Measurements from ENCODE around the gene FLT3LG.

Gene FLT3LG

DNA sequence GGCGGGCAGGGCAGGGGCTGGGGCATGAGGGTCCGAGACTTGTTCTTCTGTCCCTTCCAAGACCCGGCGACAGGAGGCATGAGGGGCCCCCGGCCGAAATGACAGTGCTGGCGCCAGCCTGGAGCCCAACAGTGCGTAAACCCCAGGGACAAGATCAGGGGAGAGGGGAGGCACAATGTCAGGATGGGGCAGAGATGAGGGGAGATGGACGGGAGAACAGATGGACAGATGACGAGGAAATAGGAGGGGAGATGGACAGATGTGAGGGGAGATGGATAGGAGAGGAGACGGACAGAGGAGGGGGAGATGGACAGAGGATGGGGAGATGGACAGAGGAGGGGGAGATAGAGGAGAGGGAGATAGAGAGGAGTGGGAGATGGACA is 518 bp downstream of the FLT3LG start:
- ChIA-PET CTCF (interaction anchor here (1.1 to 2.3 kb wide), 4 partner anchors 16 to 249 kb away, joined by 3 to 8 read pairs (median 6); no protein-coding TSS in a partner anchor), POLR2A (no interaction called here)
- DNase-seq (ENCODE audit: extremely low spot score) = peak; percentile 21
- TF ChIP-seq, protein P1, sequence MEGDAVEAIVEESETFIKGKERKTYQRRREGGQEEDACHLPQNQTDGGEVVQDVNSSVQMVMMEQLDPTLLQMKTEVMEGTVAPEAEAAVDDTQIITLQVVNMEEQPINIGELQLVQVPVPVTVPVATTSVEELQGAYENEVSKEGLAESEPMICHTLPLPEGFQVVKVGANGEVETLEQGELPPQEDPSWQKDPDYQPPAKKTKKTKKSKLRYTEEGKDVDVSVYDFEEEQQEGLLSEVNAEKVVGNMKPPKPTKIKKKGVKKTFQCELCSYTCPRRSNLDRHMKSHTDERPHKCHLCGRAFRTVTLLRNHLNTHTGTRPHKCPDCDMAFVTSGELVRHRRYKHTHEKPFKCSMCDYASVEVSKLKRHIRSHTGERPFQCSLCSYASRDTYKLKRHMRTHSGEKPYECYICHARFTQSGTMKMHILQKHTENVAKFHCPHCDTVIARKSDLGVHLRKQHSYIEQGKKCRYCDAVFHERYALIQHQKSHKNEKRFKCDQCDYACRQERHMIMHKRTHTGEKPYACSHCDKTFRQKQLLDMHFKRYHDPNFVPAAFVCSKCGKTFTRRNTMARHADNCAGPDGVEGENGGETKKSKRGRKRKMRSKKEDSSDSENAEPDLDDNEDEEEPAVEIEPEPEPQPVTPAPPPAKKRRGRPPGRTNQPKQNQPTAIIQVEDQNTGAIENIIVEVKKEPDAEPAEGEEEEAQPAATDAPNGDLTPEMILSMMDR (IDR thresholded peaks at IDR 0.05; ENCODE audit: control extremely low read depth, extremely low read depth, low read depth, missing control alignments) = no peak

DNA sequence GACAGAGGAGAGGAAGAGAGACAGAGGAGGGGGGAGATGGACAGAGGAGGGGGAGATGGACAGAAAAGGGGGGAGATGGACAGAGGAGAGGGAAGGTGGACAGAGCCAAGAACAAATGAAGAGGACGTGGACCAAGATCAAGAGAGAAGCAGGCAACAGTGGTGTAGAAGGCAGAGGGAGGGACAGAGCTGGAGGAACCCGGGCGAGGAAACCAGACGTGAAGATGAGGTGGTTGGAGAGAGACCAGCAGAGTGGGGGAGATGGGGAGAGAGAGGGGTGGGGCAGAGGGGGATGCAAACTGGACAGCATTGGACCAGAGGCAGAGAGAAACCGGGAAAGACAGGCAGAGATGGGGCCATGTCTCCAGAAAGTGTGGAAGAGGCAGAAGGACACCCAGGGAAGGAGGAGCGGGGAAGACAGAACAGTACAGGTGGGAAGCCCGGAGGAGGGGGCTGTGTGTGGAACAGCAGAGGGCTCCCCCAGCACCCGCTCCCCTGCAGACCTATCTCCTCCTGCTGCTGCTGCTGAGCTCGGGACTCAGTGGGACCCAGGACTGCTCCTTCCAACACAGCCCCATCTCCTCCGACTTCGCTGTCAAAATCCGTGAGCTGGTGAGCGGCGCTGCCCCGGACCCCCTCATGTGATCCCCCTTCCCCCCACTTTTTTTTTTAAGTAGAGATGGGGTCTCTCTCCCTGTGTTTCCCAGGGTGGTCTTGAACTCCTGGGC is 1.3 kb downstream of the FLT3LG start:
- ChIA-PET POLR2A (interaction anchor here (0.6 to 1.0 kb wide), 2 partner anchors 19 to 118 kb away, joined by 4 read pairs; no protein-coding TSS in a partner anchor), CTCF (interaction anchor here (0.7 to 2.3 kb wide), 8 partner anchors 17 to 249 kb away, joined by 3 to 8 read pairs (median 4); partner anchors contain the start of gene PIH1D1)
- peak; percentile 19 for DNase-seq (ENCODE audit: extremely low spot score)
- TF ChIP-seq, protein P1 (IDR thresholded peaks at IDR 0.05; ENCODE audit: control extremely low read depth, extremely low read depth, low read depth, missing control alignments) = no peak

DNA sequence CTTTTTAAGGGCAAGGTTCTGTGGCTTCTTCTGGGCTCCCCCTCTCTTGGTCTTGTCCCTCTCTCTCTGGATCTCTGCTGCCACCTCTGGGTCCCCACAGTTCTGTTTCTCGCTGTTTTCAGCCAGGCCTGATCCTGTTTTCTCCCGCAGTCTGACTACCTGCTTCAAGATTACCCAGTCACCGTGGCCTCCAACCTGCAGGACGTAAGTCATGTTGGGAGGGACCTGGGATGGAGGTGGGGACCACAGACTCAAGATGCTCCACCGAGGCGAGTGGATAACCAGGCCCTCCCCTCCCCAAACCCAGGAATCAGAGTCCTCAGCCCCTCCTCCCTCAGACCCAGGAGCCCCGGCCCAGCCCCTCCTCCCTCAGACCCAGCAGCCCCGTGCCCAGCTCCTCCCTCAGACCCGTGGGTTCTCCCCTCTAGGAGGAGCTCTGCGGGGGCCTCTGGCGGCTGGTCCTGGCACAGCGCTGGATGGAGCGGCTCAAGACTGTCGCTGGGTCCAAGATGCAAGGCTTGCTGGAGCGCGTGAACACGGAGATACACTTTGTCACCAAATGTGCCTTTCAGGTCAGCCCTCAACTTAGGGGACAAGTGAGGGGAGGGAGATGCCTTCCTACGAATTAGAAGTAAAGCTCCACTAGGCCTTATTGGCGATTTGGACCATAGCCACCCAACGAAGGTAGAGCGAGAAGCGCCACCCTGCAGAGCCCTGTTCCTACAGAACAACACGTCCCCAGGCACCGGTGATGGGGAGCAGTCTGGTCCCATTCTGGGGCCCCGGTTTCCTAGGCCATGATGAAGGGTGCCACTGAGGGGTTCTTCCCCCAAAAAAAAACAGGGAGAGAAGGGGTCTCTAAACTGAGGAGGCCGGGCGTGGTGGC is 2.2 kb downstream of the FLT3LG start:
- CTCF ChIA-PET = interaction anchor here (0.7 to 2.3 kb wide), 9 partner anchors 13 to 250 kb away, joined by 3 to 8 read pairs (median 4); partner anchors contain the start of gene PIH1D1

DNA sequence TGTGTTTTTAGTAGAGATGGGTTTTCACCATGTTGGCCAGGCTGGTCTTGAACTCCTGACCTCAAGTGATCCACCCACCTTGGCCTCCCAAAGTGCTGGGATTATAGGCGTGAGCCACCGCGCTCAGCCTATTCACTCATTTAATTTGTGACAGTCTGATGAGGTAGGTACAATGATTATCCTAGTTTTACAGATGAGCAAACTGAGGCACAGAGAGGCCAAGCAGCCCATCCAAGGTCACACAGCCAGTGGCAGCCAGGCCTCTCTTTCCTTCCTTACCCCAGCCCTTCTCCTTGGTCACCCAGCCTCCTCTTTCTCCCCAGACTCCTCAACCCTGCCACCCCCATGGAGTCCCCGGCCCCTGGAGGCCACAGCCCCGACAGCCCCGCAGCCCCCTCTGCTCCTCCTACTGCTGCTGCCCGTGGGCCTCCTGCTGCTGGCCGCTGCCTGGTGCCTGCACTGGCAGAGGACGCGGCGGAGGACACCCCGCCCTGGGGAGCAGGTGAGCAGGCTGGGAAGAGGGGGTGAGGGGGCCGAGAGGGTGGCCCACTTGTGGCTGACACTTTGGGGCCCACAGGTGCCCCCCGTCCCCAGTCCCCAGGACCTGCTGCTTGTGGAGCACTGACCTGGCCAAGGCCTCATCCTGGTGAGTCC is 6.1 kb downstream of the FLT3LG start:
- ChIA-PET POLR2A (no interaction called here), CTCF (no interaction called here)
- DNase-seq (ENCODE audit: extremely low spot score) = no peak
- TF ChIP-seq, protein P1 (IDR thresholded peaks at IDR 0.05; ENCODE audit: control extremely low read depth, extremely low read depth, low read depth, missing control alignments) = no peak

More for the DNA sequence above, 2.2 kb downstream of the FLT3LG start:
- TF ChIP-seq, protein P1 (IDR thresholded peaks at IDR 0.05; ENCODE audit: control extremely low read depth, extremely low read depth, low read depth, missing control alignments) = peak; percentile 33
- POLR2A ChIA-PET = interaction anchor here (0.6 to 1.2 kb wide), 5 partner anchors 16 to 203 kb away, joined by 3 to 4 read pairs (median 4); partner anchors contain the start of gene ALDH16A1
- peak; percentile 55 for DNase-seq (ENCODE audit: extremely low spot score)

DNA sequence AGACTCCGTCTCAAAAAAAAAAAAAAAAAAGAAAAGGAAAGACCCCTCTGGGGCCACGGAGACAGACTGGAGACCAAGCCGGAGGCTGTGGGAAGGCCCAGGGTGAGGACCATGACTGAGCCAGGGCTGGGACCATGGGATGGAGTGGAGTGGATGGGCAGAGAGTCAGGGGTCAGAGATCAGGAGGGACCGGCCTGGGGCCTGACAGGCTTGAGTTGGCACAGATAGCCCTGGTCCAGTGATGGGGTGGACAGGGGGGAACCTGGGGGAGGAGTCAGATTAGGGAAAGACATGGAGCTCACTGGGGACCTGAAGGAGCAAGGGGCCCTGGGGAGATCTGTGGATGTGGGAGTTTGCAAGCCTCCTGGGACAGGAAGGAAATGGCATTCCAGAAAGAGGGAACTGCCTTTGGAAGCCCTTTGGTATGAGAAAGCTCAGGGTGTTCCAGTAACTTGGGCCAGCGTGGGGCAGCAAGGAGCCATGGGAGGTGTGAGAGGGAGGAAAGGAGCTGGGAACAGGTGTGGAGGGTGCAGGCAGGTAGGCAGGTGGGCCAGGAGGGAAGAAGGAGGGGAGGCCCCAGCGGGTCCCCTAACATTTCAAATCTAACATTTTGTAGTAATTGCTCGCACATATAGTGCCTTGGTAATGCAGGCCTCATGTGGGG is 7.1 kb downstream of the FLT3LG start:
- CTCF ChIA-PET = interaction anchor here (3.3 kb wide), 1 partner anchor 8 kb away, joined by 12 read pairs; no protein-coding TSS in a partner anchor
- DNase-seq (ENCODE audit: extremely low spot score) = no peak
- POLR2A ChIA-PET = interaction anchor here (0.7 kb wide), 1 partner anchor 1073 kb away, joined by 3 read pairs; no protein-coding TSS in a partner anchor
- TF ChIP-seq, protein P1 (IDR thresholded peaks at IDR 0.05; ENCODE audit: control extremely low read depth, extremely low read depth, low read depth, missing control alignments) = no peak

Data from GM10248 (cell line).